ENCODE results near the gene SERPINB6.

DNA sequence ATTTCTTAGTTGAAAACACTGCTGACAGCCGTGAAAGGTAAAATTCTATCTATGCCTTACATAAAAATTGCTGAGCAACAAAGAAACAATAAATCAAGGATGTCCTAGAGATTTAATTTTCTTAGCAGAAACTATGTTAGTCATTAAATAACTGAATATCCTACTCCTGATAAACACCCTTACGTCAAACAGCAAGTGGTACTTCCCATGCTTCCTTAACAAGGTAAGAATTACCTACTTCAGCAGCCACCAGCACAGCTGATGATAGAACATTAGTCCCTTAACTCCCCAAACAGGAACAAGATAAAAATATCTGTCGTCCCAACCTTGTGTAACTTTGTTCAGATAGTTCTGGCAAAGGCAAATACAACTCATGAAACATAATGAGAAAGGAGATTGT lies 8.7 kb downstream of the SERPINB6 start:
- no peak for TF ChIP-seq EZH2phosphoT487 (IDR thresholded peaks at IDR 0.05; ENCODE audit: borderline replicate concordance, low read depth, low read length)
- TF ChIP-seq, protein P1, sequence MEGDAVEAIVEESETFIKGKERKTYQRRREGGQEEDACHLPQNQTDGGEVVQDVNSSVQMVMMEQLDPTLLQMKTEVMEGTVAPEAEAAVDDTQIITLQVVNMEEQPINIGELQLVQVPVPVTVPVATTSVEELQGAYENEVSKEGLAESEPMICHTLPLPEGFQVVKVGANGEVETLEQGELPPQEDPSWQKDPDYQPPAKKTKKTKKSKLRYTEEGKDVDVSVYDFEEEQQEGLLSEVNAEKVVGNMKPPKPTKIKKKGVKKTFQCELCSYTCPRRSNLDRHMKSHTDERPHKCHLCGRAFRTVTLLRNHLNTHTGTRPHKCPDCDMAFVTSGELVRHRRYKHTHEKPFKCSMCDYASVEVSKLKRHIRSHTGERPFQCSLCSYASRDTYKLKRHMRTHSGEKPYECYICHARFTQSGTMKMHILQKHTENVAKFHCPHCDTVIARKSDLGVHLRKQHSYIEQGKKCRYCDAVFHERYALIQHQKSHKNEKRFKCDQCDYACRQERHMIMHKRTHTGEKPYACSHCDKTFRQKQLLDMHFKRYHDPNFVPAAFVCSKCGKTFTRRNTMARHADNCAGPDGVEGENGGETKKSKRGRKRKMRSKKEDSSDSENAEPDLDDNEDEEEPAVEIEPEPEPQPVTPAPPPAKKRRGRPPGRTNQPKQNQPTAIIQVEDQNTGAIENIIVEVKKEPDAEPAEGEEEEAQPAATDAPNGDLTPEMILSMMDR (conservative IDR thresholded peaks at IDR 0.05; ENCODE audit: low read length), result no peak

Data from OCI-LY7 (cell line).